Neural cell (in vitro differentiated cells): ENCODE data around the gene MTFP1.
"Not testable (repeated sequence)": the region's sequence is repeated elsewhere in the genome, so short reads cannot be mapped to it uniquely, and the experiment has no call there.

Experiments used
- CTCF ChIP-seq: fragments of 450-650 bp; IDR thresholded peaks from 2 replicates; pipeline ENCODE4 v1.5.1; 2014; ENCODE audit warnings: antibody characterized with exemption, mild to moderate bottlenecking, moderate library complexity; ENCODE audit not compliant: poor library complexity, severe bottlenecking
- EP300 ChIP-seq: fragments of 450-650 bp; conservative IDR thresholded peaks from 2 replicates; pipeline ENCODE4 v1.6.1; 2014; ENCODE audit warnings: antibody characterized with exemption, mild to moderate bottlenecking, moderate library complexity; ENCODE audit not compliant: poor library complexity, severe bottlenecking
- EZH2 ChIP-seq: fragments of 200-600, 300-800 bp; shearing (Covaris generic), sonication (generic); IDR thresholded peaks from 2 replicates; pipeline ENCODE4 v1.6.1; 2014; ENCODE audit warnings: antibody characterized with exemption, low read length, borderline replicate concordance, mild to moderate bottlenecking; ENCODE audit not compliant: insufficient read depth, poor library complexity, severe bottlenecking
- MXI1 ChIP-seq: fragments of 450-650 bp; conservative IDR thresholded peaks from 2 replicates; pipeline ENCODE4 v1.6.1; 2014; ENCODE audit warnings: antibody characterized with exemption, mild to moderate bottlenecking; ENCODE audit not compliant: poor library complexity, severe bottlenecking
- POLR2AphosphoS5 ChIP-seq: IDR thresholded peaks from 2 replicates; pipeline ENCODE4 v1.6.1; 2012
- RAD21 ChIP-seq: fragments of 450-650 bp; conservative IDR thresholded peaks from 2 replicates; pipeline ENCODE4 v1.6.1; 2014; ENCODE audit warnings: antibody characterized with exemption, mild to moderate bottlenecking, moderate library complexity
- SMC3 ChIP-seq: fragments of 450-650 bp; conservative IDR thresholded peaks from 2 replicates; pipeline ENCODE4 v1.6.1; 2014; ENCODE audit warnings: antibody characterized with exemption, mild to moderate bottlenecking, moderate library complexity; ENCODE audit not compliant: poor library complexity
- TAF1 ChIP-seq: IDR thresholded peaks from 2 replicates; pipeline ENCODE4 v1.6.1; 2012; ENCODE audit warnings: low read depth
- TF ChIP-seq, protein P1 (sequence below): IDR thresholded peaks from 2 replicates; pipeline ENCODE4 v1.6.1; 2012; ENCODE audit warnings: borderline replicate concordance

DNA sequence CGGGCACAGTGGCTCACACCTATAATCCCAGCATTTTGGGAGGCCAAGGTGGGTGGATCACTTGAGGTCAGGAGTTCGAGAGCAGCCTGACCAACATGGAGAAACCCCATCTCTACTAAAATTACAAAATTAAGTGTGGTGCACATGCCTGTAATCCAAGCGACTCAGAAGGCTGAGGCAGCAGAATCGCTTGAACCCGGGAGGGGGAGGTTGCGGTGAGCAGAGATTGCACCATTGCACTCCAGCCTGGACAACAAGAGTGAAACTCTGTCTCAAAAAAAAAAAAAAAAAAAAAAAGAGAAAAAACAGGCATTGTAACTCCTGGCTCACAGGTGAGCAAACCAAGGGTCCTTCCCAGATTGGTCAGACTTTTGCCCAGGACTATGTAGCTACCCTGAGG, 35.0 kb downstream of the MTFP1 start:
- TF ChIP-seq CTCF, RAD21, SMC3, POLR2AphosphoS5, TAF1, EZH2, EP300, MXI1: not testable (repeated sequence)
- TF ChIP-seq, protein P1, sequence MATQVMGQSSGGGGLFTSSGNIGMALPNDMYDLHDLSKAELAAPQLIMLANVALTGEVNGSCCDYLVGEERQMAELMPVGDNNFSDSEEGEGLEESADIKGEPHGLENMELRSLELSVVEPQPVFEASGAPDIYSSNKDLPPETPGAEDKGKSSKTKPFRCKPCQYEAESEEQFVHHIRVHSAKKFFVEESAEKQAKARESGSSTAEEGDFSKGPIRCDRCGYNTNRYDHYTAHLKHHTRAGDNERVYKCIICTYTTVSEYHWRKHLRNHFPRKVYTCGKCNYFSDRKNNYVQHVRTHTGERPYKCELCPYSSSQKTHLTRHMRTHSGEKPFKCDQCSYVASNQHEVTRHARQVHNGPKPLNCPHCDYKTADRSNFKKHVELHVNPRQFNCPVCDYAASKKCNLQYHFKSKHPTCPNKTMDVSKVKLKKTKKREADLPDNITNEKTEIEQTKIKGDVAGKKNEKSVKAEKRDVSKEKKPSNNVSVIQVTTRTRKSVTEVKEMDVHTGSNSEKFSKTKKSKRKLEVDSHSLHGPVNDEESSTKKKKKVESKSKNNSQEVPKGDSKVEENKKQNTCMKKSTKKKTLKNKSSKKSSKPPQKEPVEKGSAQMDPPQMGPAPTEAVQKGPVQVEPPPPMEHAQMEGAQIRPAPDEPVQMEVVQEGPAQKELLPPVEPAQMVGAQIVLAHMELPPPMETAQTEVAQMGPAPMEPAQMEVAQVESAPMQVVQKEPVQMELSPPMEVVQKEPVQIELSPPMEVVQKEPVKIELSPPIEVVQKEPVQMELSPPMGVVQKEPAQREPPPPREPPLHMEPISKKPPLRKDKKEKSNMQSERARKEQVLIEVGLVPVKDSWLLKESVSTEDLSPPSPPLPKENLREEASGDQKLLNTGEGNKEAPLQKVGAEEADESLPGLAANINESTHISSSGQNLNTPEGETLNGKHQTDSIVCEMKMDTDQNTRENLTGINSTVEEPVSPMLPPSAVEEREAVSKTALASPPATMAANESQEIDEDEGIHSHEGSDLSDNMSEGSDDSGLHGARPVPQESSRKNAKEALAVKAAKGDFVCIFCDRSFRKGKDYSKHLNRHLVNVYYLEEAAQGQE, result not testable (repeated sequence)
